Natural killer cell (primary cell): ENCODE data around the gene C22orf39. TPM values are rescaled to one million over a fixed set of nuclear protein-coding genes. Genes with fewer than 3 reads are reported as not detected.
"Not testable (repeated sequence)": the region's sequence is repeated elsewhere in the genome, so short reads cannot be mapped to it uniquely, and the experiment has no call there.

Experiments
- ATAC-seq, 3 donors: fragments of 150-1000 bp in 2 of 3; fragments of 200-7000 bp in 1 of 3; cut with Tn5 transposase; 1 replicate in 1 of 3; 2 replicates in 2 of 3; pipeline ENCODE4 v1.10.0; 2021; ENCODE audit warnings: mild to moderate bottlenecking in 2 of 3, moderate library complexity in 2 of 3
- DNase-seq, 2 donors: peaks; one replicate each; pipeline versions ENCODE4 v3.0.0 to v3.0.0-alpha.2; 2013 to 2021; ENCODE audit warnings: mixed read lengths in 1 of 2
- H3K27ac ChIP-seq: one replicate; pipeline ENCODE4 v1.5.1; 2013; ENCODE audit warnings: mild to moderate bottlenecking, low read length
- H3K27me3 ChIP-seq: one replicate; pipeline ENCODE4 v1.6.1; 2013; ENCODE audit warnings: low read length; ENCODE audit not compliant: control insufficient read depth, insufficient read depth
- H3K36me3 ChIP-seq: one replicate; pipeline ENCODE4 v1.6.1; 2013; ENCODE audit warnings: low read length; ENCODE audit not compliant: control insufficient read depth, insufficient read depth
- H3K4me1 ChIP-seq: one replicate; pipeline ENCODE4 v1.6.1; 2013; ENCODE audit warnings: low read length; ENCODE audit not compliant: control insufficient read depth, insufficient read depth
- H3K4me3 ChIP-seq: one replicate; pipeline ENCODE4 v1.5.1; 2013; ENCODE audit warnings: low read length
- H3K9me3 ChIP-seq: one replicate; pipeline ENCODE4 v1.6.1; 2013; ENCODE audit warnings: low read length; ENCODE audit not compliant: control insufficient read depth, insufficient read depth
- H3K27ac Mint-ChIP-seq, 2 donors: one replicate each; pipeline ENCODE4 v1.8.0; 2022; ENCODE audit warnings: mild to moderate bottlenecking in 2 of 2, mixed read lengths in 2 of 2, moderate library complexity in 1 of 2
- H3K27me3 Mint-ChIP-seq, 2 donors: one replicate each; pipeline ENCODE4 v1.8.0; 2022; ENCODE audit warnings: low read depth in 2 of 2, mixed read lengths in 2 of 2
- H3K36me3 Mint-ChIP-seq: one replicate; pipeline ENCODE4 v1.8.0; 2022; ENCODE audit warnings: mixed read lengths
- H3K4me1 Mint-ChIP-seq, 2 donors: one replicate each; pipeline ENCODE4 v1.8.0; 2022; ENCODE audit warnings: mixed read lengths in 2 of 2
- H3K4me3 Mint-ChIP-seq: one replicate; pipeline ENCODE4 v1.8.0; 2022; ENCODE audit warnings: mild to moderate bottlenecking, moderate library complexity, mixed read lengths
- H3K9me3 Mint-ChIP-seq, 2 donors: one replicate each; pipeline ENCODE4 v1.8.0; 2022; ENCODE audit warnings: mixed read lengths in 2 of 2
- WGBS: methylation state at CpG from one replicate; pipeline ENCODE4 v1.1.7; 2013; ENCODE audit warnings: missing lambda C conversion rate; ENCODE audit not compliant: insufficient coverage; 5-methylcytosine and 5-hydroxymethylcytosine counted together
- intact Hi-C: fragments of 100-400 bp; cut with micrococcal nuclease; formaldehyde crosslinking; loops from one replicate; pipeline ENCODE4 v1.14.2; 2022
- total RNA-seq, 4 donors: library from RNA; stranded (reverse); fragments of 120-200 nt in 1 of 4; gene quantifications; one replicate each; pipeline versions ENCODE4 v1.2.3 to v1.2.4, GENCODE V29; 2013 to 2022
- TF ChIP-seq, protein P1 (sequence below): fragments of 200-600 bp; IDR thresholded peaks from one replicate; pipeline ENCODE4 v1.8.0; 2022; ENCODE audit warnings: antibody characterized with exemption

C22orf39 gene
- total RNA-seq, 3 donors from 2014 or later (not counting 1 experiment from before 2014, with no cell fraction given), result 45.4 to 53.3 (median 50.2) TPM

DNA sequence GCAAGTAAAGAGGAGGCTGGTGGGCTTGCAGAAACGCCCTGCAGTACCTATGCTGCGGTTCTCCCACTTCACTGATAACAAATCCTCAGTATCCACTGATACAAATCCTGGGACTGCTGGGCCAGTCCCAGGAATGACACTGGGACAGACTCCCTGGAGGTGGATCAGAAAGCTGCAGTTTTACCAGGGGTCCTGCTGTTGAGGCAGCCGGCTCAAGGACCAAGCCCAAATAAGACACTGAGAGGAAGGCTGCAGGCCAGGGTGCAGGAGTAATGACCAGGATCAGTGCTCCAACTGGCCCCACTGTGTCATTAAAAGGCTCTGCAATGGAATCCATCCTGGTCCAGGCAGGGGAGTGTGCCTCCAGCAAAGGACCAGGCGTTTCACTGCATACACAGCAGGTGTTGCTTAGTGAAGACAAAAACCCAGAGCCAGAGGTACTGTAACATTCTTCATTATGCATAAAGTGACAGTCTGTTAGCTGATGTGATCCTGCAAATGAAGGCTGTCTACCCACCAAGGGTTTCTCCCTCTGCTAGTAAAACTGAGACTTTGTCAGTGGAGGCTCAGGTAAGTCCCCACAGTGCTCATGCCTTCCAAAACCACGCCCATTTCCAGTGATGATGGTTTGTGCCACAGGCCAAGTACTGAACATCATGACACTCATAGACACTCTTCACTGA, 1.4 kb upstream of the C22orf39 start:
- TF ChIP-seq, protein P1, sequence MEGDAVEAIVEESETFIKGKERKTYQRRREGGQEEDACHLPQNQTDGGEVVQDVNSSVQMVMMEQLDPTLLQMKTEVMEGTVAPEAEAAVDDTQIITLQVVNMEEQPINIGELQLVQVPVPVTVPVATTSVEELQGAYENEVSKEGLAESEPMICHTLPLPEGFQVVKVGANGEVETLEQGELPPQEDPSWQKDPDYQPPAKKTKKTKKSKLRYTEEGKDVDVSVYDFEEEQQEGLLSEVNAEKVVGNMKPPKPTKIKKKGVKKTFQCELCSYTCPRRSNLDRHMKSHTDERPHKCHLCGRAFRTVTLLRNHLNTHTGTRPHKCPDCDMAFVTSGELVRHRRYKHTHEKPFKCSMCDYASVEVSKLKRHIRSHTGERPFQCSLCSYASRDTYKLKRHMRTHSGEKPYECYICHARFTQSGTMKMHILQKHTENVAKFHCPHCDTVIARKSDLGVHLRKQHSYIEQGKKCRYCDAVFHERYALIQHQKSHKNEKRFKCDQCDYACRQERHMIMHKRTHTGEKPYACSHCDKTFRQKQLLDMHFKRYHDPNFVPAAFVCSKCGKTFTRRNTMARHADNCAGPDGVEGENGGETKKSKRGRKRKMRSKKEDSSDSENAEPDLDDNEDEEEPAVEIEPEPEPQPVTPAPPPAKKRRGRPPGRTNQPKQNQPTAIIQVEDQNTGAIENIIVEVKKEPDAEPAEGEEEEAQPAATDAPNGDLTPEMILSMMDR, result no peak
- Histone ChIP-seq H3K4me1 (peaks cover 28% of the 10 kb centered on the region), H3K9me3 (no peaks in the 10 kb centered on the region), H3K4me3 (no peak overlapping the region), H3K27ac (no peak overlapping the region), H3K36me3 (peaks cover 19% of the 10 kb centered on the region), H3K27me3 (no peaks in the 10 kb centered on the region)
- 88% methylated on average over 5 of the region's 5 CpGs for WGBS
- Mint-ChIP-seq H3K36me3 (peaks cover 6% of the 10 kb centered on the region), H3K4me3 (peak overlapping the region; percentile 96), H3K9me3 (no peaks in the 10 kb centered on the region), H3K4me1 (peaks cover 32 to 36% of the 10 kb centered on the region in 2 donors), H3K27ac (peak overlapping the region; percentile 83 to 95), H3K27me3 (no peaks in the 10 kb centered on the region)
- ATAC-seq (no peak), DNase-seq (peak in 1 of 2 donors; percentile 18)
- intact Hi-C loops, result no loop called here

DNA sequence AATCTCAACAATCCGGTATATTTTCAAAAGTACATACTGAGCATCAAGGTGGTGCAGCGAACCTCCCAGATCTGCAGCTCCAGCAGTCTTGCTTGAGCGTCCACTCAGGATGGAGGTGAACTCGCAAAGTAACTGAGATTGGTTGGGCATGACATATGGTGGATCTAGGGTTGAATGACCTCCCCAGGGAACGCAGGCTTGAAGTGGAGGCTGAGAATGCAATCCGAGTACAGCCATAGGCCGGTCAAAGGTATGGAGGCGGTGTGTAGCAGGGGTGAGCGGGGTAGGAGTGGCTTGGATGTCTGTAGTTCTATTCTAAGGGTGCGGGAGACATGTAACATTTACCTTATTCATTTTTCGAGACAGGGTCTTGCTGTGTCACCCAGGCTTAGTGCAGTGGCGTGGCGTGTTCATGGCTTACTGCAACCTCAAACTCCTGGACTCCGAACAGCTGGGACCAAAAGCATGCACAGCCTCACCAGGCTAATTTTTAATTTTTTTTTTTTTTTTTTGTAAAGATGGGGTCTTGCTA, 631 bp upstream of the C22orf39 start:
- H3K4me3 ChIP-seq, result peak overlapping the region; percentile 71
- peaks cover 30% of the 10 kb centered on the region for H3K4me1 ChIP-seq
- 25% methylated on average over 14 of the region's 14 CpGs for WGBS
- peaks cover 18% of the 10 kb centered on the region for H3K36me3 ChIP-seq
- peaks cover 33 to 36% of the 10 kb centered on the region in 2 donors for H3K4me1 Mint-ChIP-seq
- intact Hi-C loops, result no loop called here
- H3K36me3 Mint-ChIP-seq, result peaks cover 5% of the 10 kb centered on the region
- no peaks in the 10 kb centered on the region for H3K9me3 Mint-ChIP-seq
- H3K27me3 Mint-ChIP-seq, result no peaks in the 10 kb centered on the region
- peak in 1 of 2 donors; percentile 60 for DNase-seq
- peak; percentile 22 to 48 (median 25) for ATAC-seq
- no peaks in the 10 kb centered on the region for H3K9me3 ChIP-seq
- H3K27ac ChIP-seq, result peak overlapping the region; percentile 97
- H3K27me3 ChIP-seq, result no peaks in the 10 kb centered on the region
- TF ChIP-seq, protein P1, result no peak
- peak overlapping the region; percentile 83 to 95 for H3K27ac Mint-ChIP-seq
- H3K4me3 Mint-ChIP-seq, result peak overlapping the region; percentile 96

DNA sequence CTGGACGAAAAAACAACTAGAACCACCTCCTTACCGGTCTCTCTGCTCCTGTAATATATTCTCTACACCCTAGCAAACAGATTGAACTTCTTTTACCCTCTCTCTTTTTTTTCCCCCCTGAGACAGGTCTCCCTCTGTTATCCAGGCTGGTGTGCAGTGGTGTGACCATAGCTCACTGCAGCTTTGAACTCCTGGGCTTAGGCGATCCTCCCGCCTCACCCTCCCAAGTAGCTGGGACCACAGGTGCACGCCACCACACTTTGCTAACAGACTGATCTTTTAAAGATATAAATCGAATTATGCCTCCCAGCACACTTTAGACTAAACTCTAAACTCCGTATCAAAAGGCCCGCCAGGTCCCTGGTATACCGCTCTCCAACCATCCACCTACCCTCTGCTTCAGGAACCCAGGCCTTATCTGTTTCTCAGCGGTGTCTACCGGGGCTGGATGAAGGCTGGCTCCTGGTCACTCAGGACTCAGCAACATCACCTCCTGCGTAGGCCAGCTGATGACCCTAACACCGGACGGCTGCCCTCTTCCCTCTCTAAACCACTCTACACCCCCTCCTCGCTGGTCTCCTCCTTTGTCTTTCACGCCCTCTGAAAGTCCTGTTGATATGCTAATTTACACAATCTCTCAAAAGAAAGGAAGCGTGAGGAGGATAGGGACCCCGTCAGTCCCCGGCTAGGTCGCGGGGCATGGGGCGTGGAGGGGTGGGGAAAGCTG, 745 bp downstream of the C22orf39 start:
- Mint-ChIP-seq H3K9me3 (no peaks in the 10 kb centered on the region), H3K36me3 (no peaks in the 10 kb centered on the region), H3K4me1 (peaks cover 33 to 41% of the 10 kb centered on the region in 2 donors), H3K27ac (peak overlapping the region; percentile 83 to 95), H3K27me3 (no peaks in the 10 kb centered on the region), H3K4me3 (peak overlapping the region; percentile 96)
- DNase-seq (no peak), ATAC-seq (peak in 1 of 3 donors; percentile 0)
- intact Hi-C loops, result loop anchor here (1.0 kb wide), 3 partner anchors 14 to 31 kb away; partner anchors contain the start of gene MRPL40
- peak overlapping the region; percentile 71 for H3K4me3 ChIP-seq
- H3K9me3 ChIP-seq, result no peaks in the 10 kb centered on the region
- H3K27me3 ChIP-seq, result no peaks in the 10 kb centered on the region
- H3K4me1 ChIP-seq, result peaks cover 30% of the 10 kb centered on the region
- 29% methylated on average over 21 of the region's 22 CpGs for WGBS
- H3K27ac ChIP-seq, result peak overlapping the region; percentile 97
- TF ChIP-seq, protein P1, result no peak
- H3K36me3 ChIP-seq, result peaks cover 14% of the 10 kb centered on the region

DNA sequence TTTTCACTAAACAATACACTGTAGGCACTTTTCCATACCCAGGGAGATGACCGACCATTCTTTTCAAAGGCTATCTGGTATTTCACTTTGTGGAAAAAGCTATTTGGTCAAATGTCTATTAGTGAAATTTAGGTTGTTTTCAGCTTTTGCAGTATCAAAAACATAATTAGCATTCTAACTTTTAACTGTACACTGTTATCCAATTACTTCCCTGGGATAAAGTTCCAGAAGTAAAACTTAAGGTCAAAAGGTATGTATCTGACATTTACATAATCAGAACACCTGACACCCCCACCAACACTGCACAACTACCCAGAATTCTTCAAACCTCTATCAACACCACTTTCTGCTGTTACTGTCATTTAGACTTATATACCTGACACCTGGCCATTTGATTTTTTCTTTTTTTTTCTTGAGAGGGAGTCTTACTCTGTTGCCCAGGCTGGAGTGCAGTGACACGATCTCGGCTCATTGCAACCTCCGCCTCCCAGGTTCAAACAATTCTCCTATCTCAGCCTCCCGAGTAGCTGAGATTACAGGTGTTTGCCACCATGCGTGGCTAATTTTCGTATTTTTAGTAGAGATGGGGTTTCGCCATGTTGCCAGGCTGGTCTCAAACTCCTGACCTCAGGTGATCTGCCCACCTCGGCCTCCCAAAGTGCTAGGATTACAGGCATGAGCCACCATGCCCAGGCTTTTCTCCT, 2.1 kb downstream of the C22orf39 start:
- Histone ChIP-seq H3K4me1 (peaks cover 30% of the 10 kb centered on the region), H3K36me3 (peaks cover 14% of the 10 kb centered on the region)
- H3K4me1 Mint-ChIP-seq, result peaks cover 38 to 42% of the 10 kb centered on the region in 2 donors
- H3K9me3 Mint-ChIP-seq, intact Hi-C loops, H3K27me3 ChIP-seq, H3K27ac ChIP-seq, H3K27me3 Mint-ChIP-seq, ATAC-seq, DNase-seq, H3K9me3 ChIP-seq, H3K36me3 Mint-ChIP-seq, H3K4me3 ChIP-seq: not testable (repeated sequence)
- peak overlapping the region; percentile 14 for H3K4me3 Mint-ChIP-seq
- 88% methylated on average over 7 of the region's 9 CpGs for WGBS
- peak overlapping the region in 1 of 2 donors; percentile 50 for H3K27ac Mint-ChIP-seq
